ENCODE results near the gene SERPINB2. TPM values are rescaled to one million over a fixed set of nuclear protein-coding genes. Genes with fewer than 3 reads are reported as not detected.

The SERPINB2 gene
- total RNA-seq, 1 experiment from 2014 or later: not detected

DNA sequence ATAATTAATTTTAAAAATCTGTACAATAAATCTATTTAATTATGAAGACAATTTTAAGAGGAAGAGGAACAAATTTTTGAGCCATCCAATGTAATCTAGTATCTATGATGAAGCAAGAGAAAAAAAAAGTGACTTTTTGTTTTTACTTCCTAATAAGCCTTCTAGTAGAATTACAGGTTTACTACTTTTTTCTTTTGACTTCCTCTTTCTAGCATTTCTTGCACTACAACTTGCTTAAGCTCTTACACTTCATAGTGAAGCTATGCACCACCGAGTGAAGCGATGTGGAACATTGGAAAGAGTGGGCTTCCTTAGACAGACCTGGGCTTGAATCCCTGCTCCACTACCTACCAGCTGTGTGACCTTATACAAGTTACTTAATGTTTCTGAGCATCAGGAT lies 2.1 kb downstream of the SERPINB2 start (continued):
- TF ChIP-seq IRF1 (CRISPR knock-in tag; IDR thresholded peaks at IDR 0.05) (no peak), PREB (CRISPR knock-in tag; IDR thresholded peaks at IDR 0.05; ENCODE audit: borderline replicate concordance) (no peak), GTF2I (CRISPR knock-in tag; conservative IDR thresholded peaks at IDR 0.05) (no peak), NFATC4 (CRISPR knock-in tag; IDR thresholded peaks at IDR 0.05) (no peak), PRRX2 (CRISPR knock-in tag; IDR thresholded peaks at IDR 0.05) (no peak), OVOL2 (CRISPR knock-in tag; IDR thresholded peaks at IDR 0.05; ENCODE audit: borderline replicate concordance) (no peak)
- TF ChIP-seq, protein P1, sequence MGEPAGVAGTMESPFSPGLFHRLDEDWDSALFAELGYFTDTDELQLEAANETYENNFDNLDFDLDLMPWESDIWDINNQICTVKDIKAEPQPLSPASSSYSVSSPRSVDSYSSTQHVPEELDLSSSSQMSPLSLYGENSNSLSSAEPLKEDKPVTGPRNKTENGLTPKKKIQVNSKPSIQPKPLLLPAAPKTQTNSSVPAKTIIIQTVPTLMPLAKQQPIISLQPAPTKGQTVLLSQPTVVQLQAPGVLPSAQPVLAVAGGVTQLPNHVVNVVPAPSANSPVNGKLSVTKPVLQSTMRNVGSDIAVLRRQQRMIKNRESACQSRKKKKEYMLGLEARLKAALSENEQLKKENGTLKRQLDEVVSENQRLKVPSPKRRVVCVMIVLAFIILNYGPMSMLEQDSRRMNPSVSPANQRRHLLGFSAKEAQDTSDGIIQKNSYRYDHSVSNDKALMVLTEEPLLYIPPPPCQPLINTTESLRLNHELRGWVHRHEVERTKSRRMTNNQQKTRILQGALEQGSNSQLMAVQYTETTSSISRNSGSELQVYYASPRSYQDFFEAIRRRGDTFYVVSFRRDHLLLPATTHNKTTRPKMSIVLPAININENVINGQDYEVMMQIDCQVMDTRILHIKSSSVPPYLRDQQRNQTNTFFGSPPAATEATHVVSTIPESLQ (CRISPR knock-in tag; IDR thresholded peaks at IDR 0.05): no peak

- CTCF ChIA-PET: no interaction called here
- Mint-ChIP-seq H3K4me1 (no peaks in the 10 kb centered on the region), H3K27ac (no peak overlapping the region), H3K27me3 (ENCODE audit: low read depth) (no peaks in the 10 kb centered on the region), H3K9me3 (no peaks in the 10 kb centered on the region), H3K36me3 (no peaks in the 10 kb centered on the region), H3K4me3 (no peak overlapping the region)
- TF ChIP-seq, protein P2, sequence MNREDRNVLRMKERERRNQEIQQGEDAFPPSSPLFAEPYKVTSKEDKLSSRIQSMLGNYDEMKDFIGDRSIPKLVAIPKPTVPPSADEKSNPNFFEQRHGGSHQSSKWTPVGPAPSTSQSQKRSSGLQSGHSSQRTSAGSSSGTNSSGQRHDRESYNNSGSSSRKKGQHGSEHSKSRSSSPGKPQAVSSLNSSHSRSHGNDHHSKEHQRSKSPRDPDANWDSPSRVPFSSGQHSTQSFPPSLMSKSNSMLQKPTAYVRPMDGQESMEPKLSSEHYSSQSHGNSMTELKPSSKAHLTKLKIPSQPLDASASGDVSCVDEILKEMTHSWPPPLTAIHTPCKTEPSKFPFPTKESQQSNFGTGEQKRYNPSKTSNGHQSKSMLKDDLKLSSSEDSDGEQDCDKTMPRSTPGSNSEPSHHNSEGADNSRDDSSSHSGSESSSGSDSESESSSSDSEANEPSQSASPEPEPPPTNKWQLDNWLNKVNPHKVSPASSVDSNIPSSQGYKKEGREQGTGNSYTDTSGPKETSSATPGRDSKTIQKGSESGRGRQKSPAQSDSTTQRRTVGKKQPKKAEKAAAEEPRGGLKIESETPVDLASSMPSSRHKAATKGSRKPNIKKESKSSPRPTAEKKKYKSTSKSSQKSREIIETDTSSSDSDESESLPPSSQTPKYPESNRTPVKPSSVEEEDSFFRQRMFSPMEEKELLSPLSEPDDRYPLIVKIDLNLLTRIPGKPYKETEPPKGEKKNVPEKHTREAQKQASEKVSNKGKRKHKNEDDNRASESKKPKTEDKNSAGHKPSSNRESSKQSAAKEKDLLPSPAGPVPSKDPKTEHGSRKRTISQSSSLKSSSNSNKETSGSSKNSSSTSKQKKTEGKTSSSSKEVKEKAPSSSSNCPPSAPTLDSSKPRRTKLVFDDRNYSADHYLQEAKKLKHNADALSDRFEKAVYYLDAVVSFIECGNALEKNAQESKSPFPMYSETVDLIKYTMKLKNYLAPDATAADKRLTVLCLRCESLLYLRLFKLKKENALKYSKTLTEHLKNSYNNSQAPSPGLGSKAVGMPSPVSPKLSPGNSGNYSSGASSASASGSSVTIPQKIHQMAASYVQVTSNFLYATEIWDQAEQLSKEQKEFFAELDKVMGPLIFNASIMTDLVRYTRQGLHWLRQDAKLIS (CRISPR knock-in tag; IDR thresholded peaks at IDR 0.05; ENCODE audit: borderline replicate concordance): no peak
- TF ChIP-seq, protein P3, sequence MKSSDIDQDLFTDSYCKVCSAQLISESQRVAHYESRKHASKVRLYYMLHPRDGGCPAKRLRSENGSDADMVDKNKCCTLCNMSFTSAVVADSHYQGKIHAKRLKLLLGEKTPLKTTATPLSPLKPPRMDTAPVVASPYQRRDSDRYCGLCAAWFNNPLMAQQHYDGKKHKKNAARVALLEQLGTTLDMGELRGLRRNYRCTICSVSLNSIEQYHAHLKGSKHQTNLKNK (CRISPR knock-in tag; IDR thresholded peaks at IDR 0.05): no peak
- TF ChIP-seq SOX15 (CRISPR knock-in tag; IDR thresholded peaks at IDR 0.05): no peak
- TF ChIP-seq IRF2 (CRISPR knock-in tag; IDR thresholded peaks at IDR 0.05; ENCODE audit: borderline replicate concordance, low read depth): no peak
- no peak for TF ChIP-seq CTCF (IDR thresholded peaks at IDR 0.05)
- no peak for TF ChIP-seq ZNF219 (CRISPR knock-in tag; IDR thresholded peaks at IDR 0.05; ENCODE audit: borderline replicate concordance)
- no peak for TF ChIP-seq ZNF138 (CRISPR knock-in tag; conservative IDR thresholded peaks at IDR 0.05)
- POLR2A ChIA-PET: no interaction called here
- ATAC-seq (no peak), DNase-seq (ENCODE audit: low spot score) (no peak)
Measured at GRCh38 chr18:63890237-63890949, 2.9 kb downstream of the SERPINB2 start.

Data from WTC11 (cell line).